ENCODE data around the gene CLIC3. TPM values are rescaled to one million over a fixed set of nuclear protein-coding genes. Genes with fewer than 3 reads are reported as not detected.

Gene CLIC3
- total RNA-seq, 1 experiment from 2014 or later = 6.2 TPM

DNA sequence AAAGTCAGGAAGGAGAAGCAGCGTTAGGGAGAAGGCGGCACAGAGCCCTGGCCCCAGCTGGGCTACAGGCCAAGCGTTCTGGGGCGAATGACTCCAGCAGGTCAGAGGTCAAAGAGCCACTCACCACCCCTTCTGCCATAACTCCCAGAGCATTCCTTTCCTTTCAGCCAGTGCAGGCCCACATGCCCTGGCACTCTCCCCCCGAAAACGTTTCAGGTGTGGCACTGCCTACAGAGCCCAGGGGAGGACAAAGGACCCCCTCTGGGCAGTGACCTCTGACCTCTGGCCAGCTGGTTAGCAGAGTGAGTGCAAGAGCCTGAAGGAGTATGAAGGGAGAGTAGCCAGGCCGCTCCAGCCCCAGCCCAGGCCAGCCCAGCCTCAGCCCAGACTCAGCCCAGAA is 26.8 kb upstream of the CLIC3 start:
- Histone ChIP-seq H3K27me3 (ENCODE audit: control insufficient read depth, insufficient read depth, low read length) (no peaks in the 10 kb centered on the region), H3K36me3 (ENCODE audit: control insufficient read depth, insufficient read depth, low read length) (no peaks in the 10 kb centered on the region), H3K27ac (ENCODE audit: low read length) (no peak overlapping the region), H3K9me3 (ENCODE audit: control insufficient read depth, insufficient read depth, low read depth, low read length) (no peaks in the 10 kb centered on the region), H3K4me1 (ENCODE audit: control insufficient read depth, insufficient read depth, low read length) (peaks cover 22% of the 10 kb centered on the region), H3K4me3 (ENCODE audit: low read depth in 2 of 2, low read length in 2 of 2) (no peak overlapping the region)
- TF ChIP-seq POLR2AphosphoS5 (IDR thresholded peaks at IDR 0.05; ENCODE audit: low read depth, low read length) (no peak), SIN3A (IDR thresholded peaks at IDR 0.05; ENCODE audit: borderline replicate concordance, insufficient read depth, low read depth, low read length) (no peak), TCF7L2 (IDR thresholded peaks at IDR 0.05; ENCODE audit: low read depth, low read length) (no peak)
- TF ChIP-seq, protein P1, sequence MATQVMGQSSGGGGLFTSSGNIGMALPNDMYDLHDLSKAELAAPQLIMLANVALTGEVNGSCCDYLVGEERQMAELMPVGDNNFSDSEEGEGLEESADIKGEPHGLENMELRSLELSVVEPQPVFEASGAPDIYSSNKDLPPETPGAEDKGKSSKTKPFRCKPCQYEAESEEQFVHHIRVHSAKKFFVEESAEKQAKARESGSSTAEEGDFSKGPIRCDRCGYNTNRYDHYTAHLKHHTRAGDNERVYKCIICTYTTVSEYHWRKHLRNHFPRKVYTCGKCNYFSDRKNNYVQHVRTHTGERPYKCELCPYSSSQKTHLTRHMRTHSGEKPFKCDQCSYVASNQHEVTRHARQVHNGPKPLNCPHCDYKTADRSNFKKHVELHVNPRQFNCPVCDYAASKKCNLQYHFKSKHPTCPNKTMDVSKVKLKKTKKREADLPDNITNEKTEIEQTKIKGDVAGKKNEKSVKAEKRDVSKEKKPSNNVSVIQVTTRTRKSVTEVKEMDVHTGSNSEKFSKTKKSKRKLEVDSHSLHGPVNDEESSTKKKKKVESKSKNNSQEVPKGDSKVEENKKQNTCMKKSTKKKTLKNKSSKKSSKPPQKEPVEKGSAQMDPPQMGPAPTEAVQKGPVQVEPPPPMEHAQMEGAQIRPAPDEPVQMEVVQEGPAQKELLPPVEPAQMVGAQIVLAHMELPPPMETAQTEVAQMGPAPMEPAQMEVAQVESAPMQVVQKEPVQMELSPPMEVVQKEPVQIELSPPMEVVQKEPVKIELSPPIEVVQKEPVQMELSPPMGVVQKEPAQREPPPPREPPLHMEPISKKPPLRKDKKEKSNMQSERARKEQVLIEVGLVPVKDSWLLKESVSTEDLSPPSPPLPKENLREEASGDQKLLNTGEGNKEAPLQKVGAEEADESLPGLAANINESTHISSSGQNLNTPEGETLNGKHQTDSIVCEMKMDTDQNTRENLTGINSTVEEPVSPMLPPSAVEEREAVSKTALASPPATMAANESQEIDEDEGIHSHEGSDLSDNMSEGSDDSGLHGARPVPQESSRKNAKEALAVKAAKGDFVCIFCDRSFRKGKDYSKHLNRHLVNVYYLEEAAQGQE (IDR thresholded peaks at IDR 0.05; ENCODE audit: insufficient read depth in 1 of 2, low read depth in 2 of 2, low read length in 1 of 2) = no peak
- TF ChIP-seq, protein P2, sequence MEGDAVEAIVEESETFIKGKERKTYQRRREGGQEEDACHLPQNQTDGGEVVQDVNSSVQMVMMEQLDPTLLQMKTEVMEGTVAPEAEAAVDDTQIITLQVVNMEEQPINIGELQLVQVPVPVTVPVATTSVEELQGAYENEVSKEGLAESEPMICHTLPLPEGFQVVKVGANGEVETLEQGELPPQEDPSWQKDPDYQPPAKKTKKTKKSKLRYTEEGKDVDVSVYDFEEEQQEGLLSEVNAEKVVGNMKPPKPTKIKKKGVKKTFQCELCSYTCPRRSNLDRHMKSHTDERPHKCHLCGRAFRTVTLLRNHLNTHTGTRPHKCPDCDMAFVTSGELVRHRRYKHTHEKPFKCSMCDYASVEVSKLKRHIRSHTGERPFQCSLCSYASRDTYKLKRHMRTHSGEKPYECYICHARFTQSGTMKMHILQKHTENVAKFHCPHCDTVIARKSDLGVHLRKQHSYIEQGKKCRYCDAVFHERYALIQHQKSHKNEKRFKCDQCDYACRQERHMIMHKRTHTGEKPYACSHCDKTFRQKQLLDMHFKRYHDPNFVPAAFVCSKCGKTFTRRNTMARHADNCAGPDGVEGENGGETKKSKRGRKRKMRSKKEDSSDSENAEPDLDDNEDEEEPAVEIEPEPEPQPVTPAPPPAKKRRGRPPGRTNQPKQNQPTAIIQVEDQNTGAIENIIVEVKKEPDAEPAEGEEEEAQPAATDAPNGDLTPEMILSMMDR (IDR thresholded peaks at IDR 0.05) = no peak
- DNase-seq (ENCODE audit: low read depth, low spot score) (no peak), ATAC-seq (no peak)
- POLR2A ChIA-PET = no interaction called here
- intact Hi-C loops (cut with micrococcal nuclease; ENCODE audit: unreplicated experiment) (no loop called here), in situ Hi-C loops (cut with HindIII; ENCODE audit: low pct_unique_long_range_greater_than_20kb, low sequenced_read_pairs) (no loop called here)
- CTCF ChIA-PET = no interaction called here
- no TSS peak for BruUV-seq (replicated peaks)

DNA sequence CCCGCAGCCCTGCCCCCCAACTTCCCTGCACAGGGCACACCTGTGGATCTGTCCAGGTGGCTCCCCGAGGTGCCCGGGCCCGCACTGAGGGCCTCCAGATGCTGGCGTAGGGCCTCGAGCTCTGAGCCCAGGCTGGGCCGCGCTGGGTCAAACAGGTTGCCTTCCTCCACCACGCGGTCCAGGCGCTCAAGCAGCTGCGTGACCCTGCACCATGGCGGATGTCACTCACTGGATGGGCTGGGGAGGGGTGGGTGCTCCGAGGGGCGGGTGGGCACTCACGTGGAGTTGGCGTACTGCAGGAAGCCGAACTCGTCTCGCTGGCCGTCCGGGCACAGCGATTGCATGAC is 26.3 kb upstream of the CLIC3 start:
- Histone ChIP-seq H3K4me1 (ENCODE audit: control insufficient read depth, insufficient read depth, low read length) (peaks cover 22% of the 10 kb centered on the region), H3K36me3 (ENCODE audit: control insufficient read depth, insufficient read depth, low read length) (no peaks in the 10 kb centered on the region), H3K9me3 (ENCODE audit: control insufficient read depth, insufficient read depth, low read depth, low read length) (no peaks in the 10 kb centered on the region), H3K27ac (ENCODE audit: low read length) (no peak overlapping the region), H3K4me3 (ENCODE audit: low read depth in 2 of 2, low read length in 2 of 2) (no peak overlapping the region), H3K27me3 (ENCODE audit: control insufficient read depth, insufficient read depth, low read length) (no peaks in the 10 kb centered on the region)
- ATAC-seq (peak; percentile 6; the same call in 1 of the 2 replicates), DNase-seq (ENCODE audit: low read depth, low spot score) (no peak)
- CTCF ChIA-PET = interaction anchor here (0.6 kb wide), 1 partner anchor 24 kb away, joined by 4 read pairs; no protein-coding TSS in a partner anchor
- BruUV-seq (replicated peaks) = no TSS peak
- POLR2A ChIA-PET = no interaction called here
- intact Hi-C loops (cut with micrococcal nuclease; ENCODE audit: unreplicated experiment) (no loop called here), in situ Hi-C loops (cut with HindIII; ENCODE audit: low pct_unique_long_range_greater_than_20kb, low sequenced_read_pairs) (no loop called here)
- no peak for TF ChIP-seq TCF7L2 (IDR thresholded peaks at IDR 0.05; ENCODE audit: low read depth, low read length)
- no peak for TF ChIP-seq POLR2AphosphoS5 (IDR thresholded peaks at IDR 0.05; ENCODE audit: low read depth, low read length)
- TF ChIP-seq, protein P2 (IDR thresholded peaks at IDR 0.05) = no peak
- TF ChIP-seq, protein P1 (IDR thresholded peaks at IDR 0.05; ENCODE audit: insufficient read depth in 1 of 2, low read depth in 2 of 2, low read length in 1 of 2) = no peak
- no peak for TF ChIP-seq SIN3A (IDR thresholded peaks at IDR 0.05; ENCODE audit: borderline replicate concordance, insufficient read depth, low read depth, low read length)
